Sigmoid colon (tissue), 7 donors: Measurements from ENCODE around the gene TMEM271. TPM values are rescaled to one million over a fixed set of nuclear protein-coding genes. Genes with fewer than 3 reads are reported as not detected.

Source experiments
- DNase-seq: peaks from one replicate; pipeline ENCODE4 v3.0.0-alpha.2; 2019
- H3K27ac ChIP-seq, 4 donors: fragments of 200-600 bp; sonication (generic); one replicate each; pipeline ENCODE4 v1.5.1; 2016 to 2019; ENCODE audit warnings: mild to moderate bottlenecking in 1 of 4
- H3K27me3 ChIP-seq, 3 donors: fragments of 200-600 bp; sonication (generic); one replicate each; pipeline ENCODE4 v1.5.1; 2019; ENCODE audit warnings: mild to moderate bottlenecking in 1 of 3
- H3K36me3 ChIP-seq, 4 donors: fragments of 200-600 bp; sonication (generic); one replicate each; pipeline ENCODE4 v1.5.1; 2016 to 2019
- H3K4me1 ChIP-seq, 4 donors: fragments of 200-600 bp; sonication (generic); one replicate each; pipeline ENCODE4 v1.5.1; 2017 to 2019
- H3K4me3 ChIP-seq, 4 donors: fragments of 200-600 bp; sonication (generic); one replicate each; pipeline ENCODE4 v1.5.1; 2017 to 2019; ENCODE audit warnings: mild to moderate bottlenecking in 2 of 4, moderate library complexity in 1 of 4
- H3K9me3 ChIP-seq, 4 donors: fragments of 200-600 bp in 3 of 4; sonication (generic) in 3 of 4; one replicate each; pipeline versions ENCODE4 v1.5.1 to v1.6.1; 2013 to 2019
- EP300 ChIP-seq, 4 donors: sonication (generic); formaldehyde crosslinking; IDR thresholded peaks; one replicate each; pipeline ENCODE4 v1.6.1; 2017; ENCODE audit warnings: antibody characterized with exemption in 4 of 4
- POLR2A ChIP-seq, 2 donors: fragments of 450-650 bp; IDR thresholded peaks; one replicate each; pipeline ENCODE4 v1.6.1; 2016; ENCODE audit warnings: antibody characterized with exemption in 2 of 2, mild to moderate bottlenecking in 2 of 2, moderate library complexity in 2 of 2
- POLR2AphosphoS5 ChIP-seq, 4 donors: sonication (generic); formaldehyde crosslinking; IDR thresholded peaks; one replicate each; pipeline ENCODE4 v1.6.1; 2017; ENCODE audit warnings: antibody characterized with exemption in 4 of 4
- WGBS, 2 donors: extraction: QIAGEN DNeasy Blood & Tissue Kit; methylation state at CpG; one replicate each; pipeline ENCODE4 v1.1.7; 2013; 5-methylcytosine and 5-hydroxymethylcytosine counted together
- intact Hi-C: fragments of 100-400 bp; cut with DNase I; formaldehyde crosslinking; loops from one replicate; pipeline ENCODE4 v1.15.1; 2023
- polyA plus RNA-seq, 3 donors: library from polyadenylated mRNA; stranded (reverse); fragments of 200-250 nt; gene quantifications; one replicate each; pipeline ENCODE4 v1.2.3, GENCODE V29; 2013
- total RNA-seq, 4 donors: library from RNA; depleted of rRNA; stranded (reverse); fragments of >200 nt; gene quantifications; one replicate each; pipeline ENCODE4 v1.1.0, GENCODE V29; 2016
- TF ChIP-seq, protein P1 (sequence below), 4 experiments: fragments of 450-650 bp in 3 of 4; fragments of 200-600 bp in 1 of 4; IDR thresholded peaks; one replicate each; pipeline ENCODE4 v1.5.1; 2016 to 2019; ENCODE audit warnings: antibody characterized with exemption in 4 of 4, mild to moderate bottlenecking in 3 of 4, moderate library complexity in 2 of 4
- donor health status: healthy with polysubstance abuse.
- donor health status: Bipolar disorder and iron deficiency.
- donor health status: healthy.

The TMEM271 gene
- total and polyA plus RNA-seq, 7 donors, result 0.06 to 0.41 (median 0.36) TPM; not detected in 4

DNA sequence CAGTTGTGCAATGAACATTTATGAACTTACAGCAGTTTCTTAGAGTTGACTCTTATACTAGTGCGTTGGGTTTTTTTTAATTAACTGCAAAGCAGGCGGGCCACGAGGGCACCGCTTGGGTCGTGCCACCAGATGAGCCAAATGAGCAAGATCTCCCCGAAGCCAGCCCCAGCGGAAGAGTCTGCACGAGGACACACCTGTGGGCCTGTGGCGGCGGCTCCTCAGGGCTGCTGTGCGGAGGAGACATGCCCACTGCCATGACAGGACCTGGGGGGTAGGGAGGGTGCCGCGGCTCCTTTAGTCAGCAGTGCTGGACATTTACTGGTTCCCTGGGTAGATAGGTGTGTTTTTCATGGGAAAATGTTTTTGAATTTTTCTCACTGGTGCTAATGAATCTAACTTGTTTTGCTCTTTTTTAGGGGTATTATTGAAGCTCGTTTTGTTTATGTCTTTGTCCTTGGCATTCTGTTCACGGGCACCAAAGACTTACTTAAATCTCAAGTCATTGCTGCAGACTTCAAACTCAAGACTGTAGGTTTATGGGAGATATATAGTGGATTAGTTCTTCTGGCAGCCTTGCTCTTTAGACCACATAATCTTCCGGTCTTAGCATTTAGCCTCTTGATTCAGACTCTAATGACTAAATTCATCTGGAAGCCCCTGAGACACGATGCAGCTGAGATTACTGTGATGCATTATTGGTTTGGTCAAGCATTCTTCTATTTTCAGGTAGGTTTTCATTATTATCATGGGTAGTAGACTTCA lies 45.9 kb downstream of the TMEM271 start:
- TF ChIP-seq POLR2AphosphoS5 (IDR thresholded peaks at IDR 0.05) (no peak), EP300 (IDR thresholded peaks at IDR 0.05) (no peak), POLR2A (IDR thresholded peaks at IDR 0.05) (no peak)
- TF ChIP-seq, protein P1, sequence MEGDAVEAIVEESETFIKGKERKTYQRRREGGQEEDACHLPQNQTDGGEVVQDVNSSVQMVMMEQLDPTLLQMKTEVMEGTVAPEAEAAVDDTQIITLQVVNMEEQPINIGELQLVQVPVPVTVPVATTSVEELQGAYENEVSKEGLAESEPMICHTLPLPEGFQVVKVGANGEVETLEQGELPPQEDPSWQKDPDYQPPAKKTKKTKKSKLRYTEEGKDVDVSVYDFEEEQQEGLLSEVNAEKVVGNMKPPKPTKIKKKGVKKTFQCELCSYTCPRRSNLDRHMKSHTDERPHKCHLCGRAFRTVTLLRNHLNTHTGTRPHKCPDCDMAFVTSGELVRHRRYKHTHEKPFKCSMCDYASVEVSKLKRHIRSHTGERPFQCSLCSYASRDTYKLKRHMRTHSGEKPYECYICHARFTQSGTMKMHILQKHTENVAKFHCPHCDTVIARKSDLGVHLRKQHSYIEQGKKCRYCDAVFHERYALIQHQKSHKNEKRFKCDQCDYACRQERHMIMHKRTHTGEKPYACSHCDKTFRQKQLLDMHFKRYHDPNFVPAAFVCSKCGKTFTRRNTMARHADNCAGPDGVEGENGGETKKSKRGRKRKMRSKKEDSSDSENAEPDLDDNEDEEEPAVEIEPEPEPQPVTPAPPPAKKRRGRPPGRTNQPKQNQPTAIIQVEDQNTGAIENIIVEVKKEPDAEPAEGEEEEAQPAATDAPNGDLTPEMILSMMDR (IDR thresholded peaks at IDR 0.05), result no peak
- Histone ChIP-seq H3K27me3 (no peaks in the 10 kb centered on the region), H3K4me3 (no peak overlapping the region), H3K27ac (no peak overlapping the region), H3K9me3 (no peaks in the 10 kb centered on the region), H3K36me3 (peaks cover 28 to 88% (median 42%) of the 10 kb centered on the region in 4 donors), H3K4me1 (no peaks in the 10 kb centered on the region)
- no peak for DNase-seq
- intact Hi-C loops, result no loop called here
- 90 to 91% methylated on average over 17 of the region's 17 CpGs for WGBS, 2 donors

DNA sequence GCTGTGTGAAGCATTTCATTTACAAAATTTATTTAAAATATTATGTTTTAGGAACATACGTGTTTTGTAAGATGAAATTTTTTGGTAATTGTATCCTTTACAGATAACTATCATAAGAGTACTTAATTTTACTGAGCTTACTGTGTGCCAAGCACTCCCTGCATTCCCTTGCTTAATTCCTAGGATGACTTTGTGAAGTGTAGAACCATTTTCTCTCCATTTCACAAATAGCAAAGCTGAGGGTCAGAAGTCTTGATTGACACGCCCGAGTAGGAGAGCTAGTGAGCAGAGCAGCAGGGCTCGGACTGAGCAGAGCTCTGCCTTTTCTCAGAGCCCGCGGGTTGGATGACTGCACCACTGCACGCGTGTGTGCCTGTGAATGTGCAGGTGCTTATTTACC lies 46.5 kb downstream of the TMEM271 start:
- no peak overlapping the region for H3K4me3 ChIP-seq

DNA sequence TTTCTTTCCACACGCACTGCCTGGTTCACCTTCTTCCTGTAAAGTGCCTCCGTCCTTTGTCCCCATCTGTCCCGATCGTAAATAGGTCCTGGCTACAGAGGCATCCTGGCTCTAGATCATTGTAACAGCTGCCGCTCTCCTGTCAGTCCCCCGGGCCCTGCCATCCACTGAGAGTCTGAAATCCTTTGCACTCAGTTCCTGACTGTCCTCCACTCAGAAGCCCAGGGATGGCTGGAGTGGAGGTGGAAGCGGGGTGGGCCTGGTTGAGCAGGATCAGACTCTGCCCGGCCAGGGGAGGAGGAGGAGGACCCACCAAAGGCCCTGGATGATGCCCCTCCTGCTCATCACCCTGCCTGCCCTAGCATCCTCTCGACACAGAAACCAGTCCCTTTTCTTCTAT lies 47.3 kb downstream of the TMEM271 start:
- H3K4me3 ChIP-seq, result no peak overlapping the region
- no peak overlapping the region for H3K27ac ChIP-seq
- WGBS, 2 donors, result 89 to 95% methylated on average over 9 of the region's 9 CpGs
- peaks cover 34 to 88% (median 38%) of the 10 kb centered on the region in 4 donors for H3K36me3 ChIP-seq
- TF ChIP-seq, protein P1 (IDR thresholded peaks at IDR 0.05), result no peak
- no peak for TF ChIP-seq POLR2A (IDR thresholded peaks at IDR 0.05)
- TF ChIP-seq EP300 (IDR thresholded peaks at IDR 0.05), result no peak
- TF ChIP-seq POLR2AphosphoS5 (IDR thresholded peaks at IDR 0.05), result no peak
- no peaks in the 10 kb centered on the region for H3K9me3 ChIP-seq
- no peaks in the 10 kb centered on the region for H3K4me1 ChIP-seq
- intact Hi-C loops, result no loop called here
- no peaks in the 10 kb centered on the region for H3K27me3 ChIP-seq
- DNase-seq, result no peak

More for the DNA sequence above, 46.5 kb downstream of the TMEM271 start:
- WGBS, 2 donors, result 96 to 98% methylated on average over 8 of the region's 8 CpGs
- Histone ChIP-seq H3K27ac (no peak overlapping the region), H3K27me3 (no peaks in the 10 kb centered on the region), H3K9me3 (no peaks in the 10 kb centered on the region), H3K36me3 (peaks cover 30 to 88% (median 38%) of the 10 kb centered on the region in 4 donors), H3K4me1 (no peaks in the 10 kb centered on the region)
- intact Hi-C loops, result no loop called here
- TF ChIP-seq, protein P1 (IDR thresholded peaks at IDR 0.05), result no peak
- TF ChIP-seq EP300 (IDR thresholded peaks at IDR 0.05) (no peak), POLR2A (IDR thresholded peaks at IDR 0.05) (no peak), POLR2AphosphoS5 (IDR thresholded peaks at IDR 0.05) (no peak)
- no peak for DNase-seq

DNA sequence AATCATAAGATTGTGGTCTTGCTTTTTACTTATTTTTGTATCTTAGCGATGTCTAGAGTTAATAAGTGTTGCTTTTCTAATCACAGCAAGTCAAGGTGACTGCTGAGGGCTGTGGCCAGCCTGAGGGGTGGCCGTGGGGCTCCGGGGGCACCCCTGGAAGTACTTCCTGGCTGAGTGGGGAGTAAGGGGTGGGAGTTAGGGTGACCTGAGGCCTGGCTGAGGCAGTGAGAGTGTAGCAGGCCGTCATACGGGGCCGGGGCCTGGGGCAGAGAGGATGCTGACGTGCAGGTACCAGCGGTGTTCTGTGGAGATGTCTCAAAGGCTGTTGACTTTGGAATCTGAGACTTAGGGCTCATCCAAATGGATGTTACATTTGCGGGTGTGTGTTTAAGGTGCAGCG lies 47.8 kb downstream of the TMEM271 start:
- intact Hi-C loops, result no loop called here
- H3K4me1 ChIP-seq, result no peaks in the 10 kb centered on the region
- no peaks in the 10 kb centered on the region for H3K9me3 ChIP-seq
- no peak overlapping the region for H3K4me3 ChIP-seq
- no peak for DNase-seq
- TF ChIP-seq POLR2A (IDR thresholded peaks at IDR 0.05) (no peak), EP300 (IDR thresholded peaks at IDR 0.05) (no peak), POLR2AphosphoS5 (IDR thresholded peaks at IDR 0.05) (no peak)
- TF ChIP-seq, protein P1 (IDR thresholded peaks at IDR 0.05), result no peak
- no peaks in the 10 kb centered on the region for H3K27me3 ChIP-seq
- WGBS, 2 donors, result 95 to 97% methylated on average over 10 of the region's 10 CpGs
- H3K27ac ChIP-seq, result no peak overlapping the region
- H3K36me3 ChIP-seq, result peaks cover 34 to 88% (median 39%) of the 10 kb centered on the region in 4 donors
